Activated CD8-positive, alpha-beta memory T cell treated with anti-CD3 and anti-CD28 coated beads for 48 hours (primary cell): ENCODE data around the gene LDAF1.
"Not testable (repeated sequence)": the region's sequence is repeated elsewhere in the genome, so short reads cannot be mapped to it uniquely, and the experiment has no call there.

Source experiments
- DNase-seq, 3 experiments: peaks; one replicate each; pipeline ENCODE4 v3.0.0-alpha.2; 2020; ENCODE audit warnings: low read depth in 2 of 3, low spot score in 2 of 3

Gene LDAF1

GRCh38 chr16:21161211-21161610, 2.7 kb downstream of the LDAF1 start:
- no peak for DNase-seq

- no peak for DNase-seq
Observed at GRCh38 chr16:21162661-21163151, 4.2 kb downstream of the LDAF1 start.

- no peak for DNase-seq
Observed at GRCh38 chr16:21163576-21163975, 5.1 kb downstream of the LDAF1 start.

GRCh38 chr16:21164521-21165168, 6.2 kb downstream of the LDAF1 start:
- no peak for DNase-seq

- DNase-seq, result no peak
Observed at GRCh38 chr16:21166561-21166961, 8.1 kb downstream of the LDAF1 start.

GRCh38 chr16:21167360-21167759, 8.9 kb downstream of the LDAF1 start:
- no peak for DNase-seq

GRCh38 chr16:21167929-21168602, 9.6 kb downstream of the LDAF1 start:
- no peak for DNase-seq

- DNase-seq, result no peak
Observed at GRCh38 chr16:21169249-21169981, 10.9 kb downstream of the LDAF1 start.

GRCh38 chr16:21170116-21170515, 11.6 kb downstream of the LDAF1 start:
- DNase-seq, result not testable (repeated sequence)

GRCh38 chr16:21172650-21173049, 14.2 kb downstream of the LDAF1 start:
- DNase-seq, result no peak

- no peak for DNase-seq
Observed at GRCh38 chr16:21175397-21175796, 16.9 kb downstream of the LDAF1 start.

- DNase-seq, result no peak
Observed at GRCh38 chr16:21179126-21179982, 20.9 kb downstream of the LDAF1 start.

- DNase-seq, result no peak
Observed at GRCh38 chr16:21179983-21180365, 21.5 kb downstream of the LDAF1 start.

GRCh38 chr16:21183995-21184394, 25.5 kb downstream of the LDAF1 start:
- DNase-seq, result no peak

- no peak for DNase-seq
Observed at GRCh38 chr16:21184834-21185233, 26.4 kb downstream of the LDAF1 start.

GRCh38 chr16:21185659-21186325, 27.3 kb downstream of the LDAF1 start:
- DNase-seq, result no peak

GRCh38 chr16:21186326-21186691, 27.8 kb downstream of the LDAF1 start:
- DNase-seq, result no peak

GRCh38 chr16:21189311-21189710, 30.8 kb downstream of the LDAF1 start:
- no peak for DNase-seq

GRCh38 chr16:21190013-21190412, 31.5 kb downstream of the LDAF1 start:
- DNase-seq, result no peak

- DNase-seq, result no peak
Observed at GRCh38 chr16:21190599-21190998, 32.1 kb downstream of the LDAF1 start.

GRCh38 chr16:21192991-21193390, 34.5 kb downstream of the LDAF1 start:
- DNase-seq, result no peak
